Astrocyte (in vitro differentiated cells and primary cell): ENCODE data around the gene RAD52.

Experiments used
- CTCF ChIP-seq: IDR thresholded peaks from 2 replicates; pipeline ENCODE4 v1.5.1; 2011; ENCODE audit warnings: low read depth, mild to moderate bottlenecking, inconsistent platforms, low read length, moderate library complexity; ENCODE audit not compliant: insufficient read depth
- EZH2 ChIP-seq: IDR thresholded peaks from 2 replicates; pipeline ENCODE4 v1.6.1; 2012; ENCODE audit warnings: mild to moderate bottlenecking, low read length, inconsistent platforms; ENCODE audit not compliant: insufficient read depth

GRCh38 chr12:976644-977043 lies 27.1 kb upstream of the RAD52 start:
- no peak for TF ChIP-seq CTCF
- TF ChIP-seq EZH2 = no peak
